SW 1271 (cell line): Measurements from ENCODE around the gene SCGB1D4.

Experiments used
- DNase-seq, 2 experiments: peaks; one replicate each; lab custom pipeline; 2025; lab: John Stamatoyannopoulos, UW

SCGB1D4 gene

GRCh38 chr11:62273789-62274275, 25.0 kb downstream of the SCGB1D4 start:
- no peak for DNase-seq

DNA sequence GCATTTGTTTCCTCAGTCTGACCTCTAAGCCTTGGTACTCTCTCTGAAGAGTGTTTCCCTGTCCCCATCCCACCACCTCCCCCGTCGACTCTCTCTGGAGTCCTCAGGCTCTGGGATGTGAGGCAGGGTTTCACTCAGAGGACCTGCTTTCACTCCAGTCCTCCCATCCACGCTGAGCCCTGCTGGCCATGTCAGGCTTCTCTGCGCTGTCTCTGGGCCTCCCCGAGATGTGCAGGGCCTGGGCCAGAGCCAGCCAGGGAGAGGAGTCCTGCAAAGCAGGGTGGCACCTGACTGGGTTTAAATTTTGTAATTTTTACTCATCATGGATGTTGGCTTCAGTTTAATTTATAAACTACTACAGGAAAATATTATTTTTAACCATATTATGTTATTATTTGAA, 25.6 kb downstream of the SCGB1D4 start:
- DNase-seq: no peak

GRCh38 chr11:62269654-62270278, 29.1 kb downstream of the SCGB1D4 start, which contains the start of gene SCGB2A2:
Gene SCGB2A2, plus strand, starts transcription at chr11:62270158. Its CDS starts 59 bp downstream, at chr11:62270217.
- no peak for DNase-seq

DNA sequence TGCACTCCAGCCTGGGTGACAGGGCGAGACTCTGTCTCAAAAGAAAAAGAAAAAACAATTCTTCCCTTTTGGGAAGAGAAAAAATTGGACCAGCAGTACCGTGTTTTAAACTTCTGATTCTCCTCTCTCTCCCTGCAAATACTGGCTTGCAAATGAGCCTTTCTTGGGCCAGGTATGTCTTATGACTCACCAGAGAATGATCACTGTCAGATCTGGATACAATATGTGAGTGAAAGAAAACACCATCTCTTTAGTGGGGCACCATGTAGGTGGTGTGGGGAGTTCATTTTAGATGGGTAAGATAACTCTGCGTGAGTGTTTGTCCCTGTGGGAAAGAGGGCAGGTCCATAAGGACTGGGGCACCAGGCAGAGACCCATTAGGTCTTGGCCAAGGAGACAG, 31.3 kb downstream of the SCGB1D4 start:
- no peak for DNase-seq

- no peak for DNase-seq
These were observed 31.8 kb downstream of the SCGB1D4 start for GRCh38 chr11:62267050-62267449.

GRCh38 chr11:62266558-62266957, 32.3 kb downstream of the SCGB1D4 start:
- no peak for DNase-seq

DNA sequence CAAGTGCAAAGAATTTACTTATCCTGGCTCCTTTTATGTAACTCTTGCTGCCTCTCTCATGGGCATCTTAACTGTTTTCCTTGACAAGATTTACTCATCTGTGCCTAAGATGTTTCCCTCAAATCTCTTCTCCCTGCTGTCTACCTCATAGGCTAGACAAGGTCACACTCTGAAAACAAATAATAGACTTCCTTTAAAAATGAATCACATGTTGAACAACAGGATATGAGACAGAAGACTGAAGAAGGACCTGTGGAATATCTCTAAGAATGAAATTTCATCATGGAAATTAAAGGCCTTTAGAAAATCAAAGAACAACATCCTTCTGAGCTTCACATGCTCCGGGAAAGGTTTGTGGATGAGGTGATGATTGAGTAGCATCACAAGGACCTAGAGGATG, 34.9 kb downstream of the SCGB1D4 start:
- no peak for DNase-seq

GRCh38 chr11:62260261-62260953, 38.5 kb downstream of the SCGB1D4 start:
- DNase-seq: no peak

DNA sequence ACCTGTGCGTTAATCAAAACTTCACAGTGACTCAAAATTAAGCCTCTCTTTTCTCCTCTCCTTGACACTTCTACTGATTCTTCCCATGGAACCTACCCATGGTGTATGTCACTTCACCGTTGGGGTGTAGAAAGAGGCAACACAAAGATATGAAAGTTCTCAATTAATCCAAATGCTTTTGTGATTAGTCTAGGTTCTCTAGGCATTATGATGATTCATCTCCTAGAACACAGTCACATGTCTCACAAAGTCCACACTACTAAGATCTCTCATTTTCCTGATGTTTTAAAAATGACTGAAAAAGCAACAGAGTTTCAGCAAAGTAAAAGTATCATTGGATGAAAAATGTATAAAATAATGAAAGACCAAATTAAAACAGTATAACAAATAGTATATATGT, 42.6 kb downstream of the SCGB1D4 start:
- no peak for DNase-seq

DNA sequence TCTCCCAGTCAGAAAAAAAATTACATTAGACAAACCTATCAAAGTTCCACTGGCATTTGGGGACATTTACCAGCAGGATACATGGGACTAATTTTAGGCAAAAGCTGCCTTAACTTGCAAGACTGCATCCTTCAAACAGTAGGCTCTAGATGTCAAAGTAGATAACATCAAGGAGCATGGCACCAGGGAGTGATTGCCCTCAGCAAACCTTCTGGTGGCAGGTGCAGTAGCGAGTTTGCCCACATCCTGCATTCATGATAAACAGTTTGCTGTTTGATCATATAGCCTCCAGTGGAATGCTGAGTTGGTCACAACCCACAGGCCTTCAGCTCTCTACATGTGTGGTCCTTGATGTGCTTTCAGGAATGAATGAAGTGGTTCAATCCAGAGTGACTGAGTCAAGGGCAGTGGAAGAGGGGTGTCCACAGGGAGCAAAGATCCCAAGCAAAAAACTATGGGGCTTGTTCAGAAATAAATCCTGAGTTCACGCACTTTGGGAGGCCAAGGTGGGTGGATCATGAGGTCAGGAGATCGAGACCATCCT, 44.8 kb downstream of the SCGB1D4 start:
- no peak for DNase-seq

DNA sequence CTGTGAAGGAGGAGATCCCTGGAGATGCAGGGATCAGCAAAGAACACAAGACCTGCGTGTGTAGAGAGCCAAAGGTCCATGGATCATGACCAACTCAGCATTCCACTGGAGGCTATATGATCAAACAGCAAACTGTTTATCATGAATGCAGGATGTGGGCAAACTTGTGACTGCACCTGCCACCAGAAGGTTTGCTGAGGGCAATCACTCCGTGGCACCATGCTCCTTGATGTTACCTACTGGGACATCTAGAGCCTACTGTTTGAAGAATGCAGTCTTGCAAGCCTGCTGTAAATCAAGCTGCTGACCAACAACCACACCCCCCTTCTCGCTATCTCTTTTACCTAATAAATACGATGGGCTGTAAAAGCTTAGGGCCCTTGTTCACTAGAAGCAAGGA, 47.2 kb downstream of the SCGB1D4 start:
- no peak for DNase-seq
